Measurements from ENCODE around the gene CALCOCO1. TPM values are rescaled to one million over a fixed set of nuclear protein-coding genes. Genes with fewer than 3 reads are reported as not detected.

Gene CALCOCO1
- total and polyA plus RNA-seq, 2 experiments from 2014 or later = 71.3 to 74.4 TPM

DNA sequence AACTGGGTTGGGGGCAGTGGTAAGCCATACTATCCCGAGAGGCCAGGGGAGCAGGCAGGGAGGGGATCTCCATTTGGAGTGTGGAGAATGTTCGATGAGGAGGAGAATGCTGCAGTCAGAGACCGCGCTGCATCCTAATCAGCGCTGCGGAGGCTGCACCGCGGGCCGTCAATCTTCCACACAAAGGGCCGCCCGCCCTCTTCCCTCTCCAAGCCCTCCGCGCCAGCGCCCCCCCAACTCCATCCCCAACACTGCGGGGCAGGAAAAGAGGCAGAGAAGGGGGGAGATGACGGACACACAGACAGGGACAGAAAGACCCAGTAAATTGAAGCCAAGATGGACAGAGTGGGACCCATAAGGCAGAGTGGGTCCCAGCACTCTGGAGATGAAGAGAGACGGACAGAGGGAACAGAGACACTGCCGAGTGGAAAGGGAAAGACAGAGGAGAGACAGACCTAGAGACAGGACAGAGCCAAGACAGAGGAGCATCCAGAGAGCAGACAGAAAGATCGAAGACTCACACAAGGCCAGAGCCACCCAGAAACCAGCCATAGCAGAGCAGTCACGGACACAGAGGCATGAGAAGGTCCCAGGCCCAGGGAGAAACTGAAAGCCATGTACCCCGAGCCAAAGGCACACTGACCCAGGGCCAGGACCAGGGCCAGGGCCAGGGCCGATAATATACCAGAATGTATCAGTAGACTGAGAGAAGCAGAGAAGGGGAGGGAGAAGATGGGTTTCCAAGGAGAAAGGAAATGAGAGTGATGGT lies 21.0 kb upstream of the CALCOCO1 start:
- Histone ChIP-seq H3K4me3 (no peak overlapping the region), H4K20me1 (ENCODE audit: insufficient read depth, poor library complexity, severe bottlenecking) (no peaks in the 10 kb centered on the region), H3K36me3 (replicated peaks; ENCODE audit: insufficient read depth, low read depth) (no peaks in the 10 kb centered on the region), H3K4me1 (ENCODE audit: insufficient read depth) (peaks cover 15% of the 10 kb centered on the region), H3K9me2 (replicated peaks; ENCODE audit: insufficient read depth) (no peaks in the 10 kb centered on the region), H3K79me2 (no peaks in the 10 kb centered on the region), H3K27ac (no peak overlapping the region), H3K4me2 (no peak overlapping the region), H3K27me3 (peaks cover 76% of the 10 kb centered on the region), H2AFZ (no peak overlapping the region), H3K9me3 (ENCODE audit: low read depth) (no peaks in the 10 kb centered on the region)
- no peak for DNase-seq (ENCODE audit: low spot score)
- 23% methylated on average over 21 of the region's 22 CpGs for WGBS (ENCODE audit: low lambda C conversion rate, missing lambda C conversion rate)
- TF ChIP-seq EZH2phosphoT487 (IDR thresholded peaks at IDR 0.05; ENCODE audit: low read depth, severe bottlenecking, unreplicated experiment) (no peak), CTCF (IDR thresholded peaks at IDR 0.05; ENCODE audit: poor library complexity) (no peak), EZH2 (IDR thresholded peaks at IDR 0.05; ENCODE audit: borderline replicate concordance) (peak; percentile 59)

- Histone ChIP-seq H3K79me2 (no peaks in the 10 kb centered on the region), H3K9me2 (replicated peaks; ENCODE audit: insufficient read depth) (no peaks in the 10 kb centered on the region), H4K20me1 (ENCODE audit: insufficient read depth, poor library complexity, severe bottlenecking) (no peaks in the 10 kb centered on the region), H3K36me3 (replicated peaks; ENCODE audit: insufficient read depth, low read depth) (no peaks in the 10 kb centered on the region), H3K27ac (no peak overlapping the region), H3K4me1 (ENCODE audit: insufficient read depth) (peaks cover 15% of the 10 kb centered on the region), H3K4me2 (no peak overlapping the region), H3K9me3 (ENCODE audit: low read depth) (no peaks in the 10 kb centered on the region), H3K27me3 (peaks cover 74% of the 10 kb centered on the region), H3K4me3 (no peak overlapping the region), H2AFZ (no peak overlapping the region)
- 48% methylated on average over 5 of the region's 5 CpGs for WGBS (ENCODE audit: low lambda C conversion rate, missing lambda C conversion rate)
- no peak for TF ChIP-seq EZH2phosphoT487 (IDR thresholded peaks at IDR 0.05; ENCODE audit: low read depth, severe bottlenecking, unreplicated experiment)
- TF ChIP-seq CTCF (IDR thresholded peaks at IDR 0.05; ENCODE audit: poor library complexity) = no peak
- no peak for TF ChIP-seq EZH2 (IDR thresholded peaks at IDR 0.05; ENCODE audit: borderline replicate concordance)
- no peak for DNase-seq (ENCODE audit: low spot score)
Measured at GRCh38 chr12:53747095-53747494, 19.8 kb upstream of the CALCOCO1 start.

- H2AFZ ChIP-seq = no peak overlapping the region
Measured at GRCh38 chr12:53746592-53747092, 19.4 kb upstream of the CALCOCO1 start.

More at GRCh38 chr12:53746592-53747092, 19.4 kb upstream of the CALCOCO1 start:
- H3K27me3 ChIP-seq = peaks cover 73% of the 10 kb centered on the region
- no peaks in the 10 kb centered on the region for H3K9me3 ChIP-seq (ENCODE audit: low read depth)
- 3% methylated on average over 20 of the region's 20 CpGs for WGBS (ENCODE audit: low lambda C conversion rate, missing lambda C conversion rate)
- H3K4me2 ChIP-seq = no peak overlapping the region
- no peaks in the 10 kb centered on the region for H3K36me3 ChIP-seq (replicated peaks; ENCODE audit: insufficient read depth, low read depth)
- no peaks in the 10 kb centered on the region for H4K20me1 ChIP-seq (ENCODE audit: insufficient read depth, poor library complexity, severe bottlenecking)
- H3K79me2 ChIP-seq = no peaks in the 10 kb centered on the region
- peak; percentile 96 for DNase-seq (ENCODE audit: low spot score)
- H3K4me3 ChIP-seq = no peak overlapping the region
- H3K27ac ChIP-seq = no peak overlapping the region
- TF ChIP-seq CTCF (IDR thresholded peaks at IDR 0.05; ENCODE audit: poor library complexity) = peak; percentile 100
- no peak for TF ChIP-seq EZH2 (IDR thresholded peaks at IDR 0.05; ENCODE audit: borderline replicate concordance)
- H3K4me1 ChIP-seq (ENCODE audit: insufficient read depth) = peaks cover 11% of the 10 kb centered on the region
- no peaks in the 10 kb centered on the region for H3K9me2 ChIP-seq (replicated peaks; ENCODE audit: insufficient read depth)

All from hepatocyte (in vitro differentiated cells).